HG03439 (cell line): ENCODE data around the gene GALNT17.

Source experiments
- ATAC-seq: cut with Tn5 transposase; IDR thresholded peaks from one replicate; pipeline ENCODE4 v1.9.1; 2021; ENCODE audit warnings: mild to moderate bottlenecking, moderate library complexity; ENCODE audit not compliant: unreplicated experiment

GALNT17 gene

DNA sequence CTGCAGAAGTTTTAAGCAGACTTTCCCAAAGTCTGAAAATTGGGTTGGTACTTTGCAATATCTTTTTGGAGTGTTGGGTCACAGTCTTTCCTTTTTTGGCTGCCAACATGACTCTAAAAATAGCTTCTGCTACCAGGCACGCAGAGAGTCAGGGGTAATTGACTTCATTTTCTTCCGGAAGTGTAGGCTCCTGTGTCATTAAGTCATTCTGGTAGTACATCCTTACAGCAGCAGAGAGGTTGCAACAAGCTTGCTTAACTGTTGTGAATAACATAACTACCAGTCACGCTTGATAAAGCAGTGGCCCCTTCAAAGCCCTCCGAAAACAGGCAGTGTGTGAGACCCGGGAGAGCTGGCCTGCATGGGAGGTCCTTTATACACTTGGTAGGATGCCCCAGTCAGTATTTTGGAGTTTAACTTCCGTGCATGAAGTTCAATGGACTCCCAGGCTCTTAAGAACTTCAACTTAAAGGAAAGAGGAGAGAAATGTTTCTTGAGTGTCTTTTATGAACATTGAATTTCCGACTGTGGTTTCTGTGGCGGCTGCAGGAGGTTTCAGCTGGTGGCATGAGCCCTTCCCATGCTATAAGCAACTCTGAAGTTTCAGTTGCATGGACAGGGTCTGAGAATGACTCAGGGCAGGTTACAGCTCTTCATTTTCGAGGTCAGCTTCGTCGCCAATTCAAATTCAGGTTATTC is 310.7 kb downstream of the GALNT17 start:
- no peak for ATAC-seq

DNA sequence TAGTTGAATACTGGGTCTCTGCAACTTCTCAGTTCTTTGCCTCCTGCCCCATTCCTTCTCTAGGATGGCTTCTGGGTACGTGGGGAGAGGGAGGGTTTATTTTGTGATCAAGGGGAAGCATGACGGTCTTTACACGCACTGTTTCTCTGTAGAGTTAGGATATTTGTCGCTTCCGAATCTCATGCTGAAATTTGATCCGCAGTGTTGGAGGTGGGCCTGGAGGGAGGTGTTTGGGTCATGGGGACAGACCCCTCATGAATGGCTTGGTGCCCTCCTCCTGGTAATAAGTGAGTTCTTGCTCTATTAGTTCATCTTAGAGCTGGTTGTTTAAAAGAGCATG is 311.2 kb downstream of the GALNT17 start:
- no peak for ATAC-seq

DNA sequence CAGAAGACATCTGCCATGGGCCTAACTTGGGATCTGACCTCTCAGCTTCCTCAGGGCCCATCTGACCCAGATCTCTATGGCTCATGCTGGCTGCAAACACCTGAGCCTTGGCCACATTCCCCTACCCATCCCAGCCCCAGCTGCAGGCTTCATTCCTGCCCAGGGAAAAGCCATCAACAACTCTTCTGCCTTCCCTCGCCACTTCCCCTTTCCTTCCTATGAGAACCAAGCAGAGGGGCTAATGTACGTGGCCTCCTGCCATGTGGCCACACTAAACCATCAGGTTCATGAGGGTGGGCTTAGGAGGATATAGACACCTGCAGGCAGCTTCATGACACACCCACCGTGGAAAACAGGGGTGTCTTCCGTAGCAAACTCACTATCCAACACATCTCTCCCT is 312.2 kb downstream of the GALNT17 start:
- no peak for ATAC-seq

DNA sequence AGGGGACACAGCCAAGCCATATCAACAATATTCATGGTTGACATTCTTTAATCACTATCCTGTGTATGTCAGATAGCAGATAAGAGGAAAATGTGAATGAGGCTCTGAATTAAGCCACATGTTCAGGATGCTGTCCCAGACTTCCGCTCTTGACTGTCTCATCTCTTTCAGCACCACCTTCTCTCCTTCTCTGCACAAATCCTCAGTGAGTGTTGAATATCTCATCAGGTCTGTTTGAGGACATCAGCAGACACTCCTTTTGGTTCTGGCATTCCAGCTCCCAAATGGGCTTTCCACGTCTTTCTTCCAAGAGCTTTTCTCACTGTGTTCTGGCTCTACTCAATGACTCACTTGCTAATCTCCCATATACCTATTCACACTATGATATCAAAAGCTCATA is 321.7 kb downstream of the GALNT17 start:
- no peak for ATAC-seq

DNA sequence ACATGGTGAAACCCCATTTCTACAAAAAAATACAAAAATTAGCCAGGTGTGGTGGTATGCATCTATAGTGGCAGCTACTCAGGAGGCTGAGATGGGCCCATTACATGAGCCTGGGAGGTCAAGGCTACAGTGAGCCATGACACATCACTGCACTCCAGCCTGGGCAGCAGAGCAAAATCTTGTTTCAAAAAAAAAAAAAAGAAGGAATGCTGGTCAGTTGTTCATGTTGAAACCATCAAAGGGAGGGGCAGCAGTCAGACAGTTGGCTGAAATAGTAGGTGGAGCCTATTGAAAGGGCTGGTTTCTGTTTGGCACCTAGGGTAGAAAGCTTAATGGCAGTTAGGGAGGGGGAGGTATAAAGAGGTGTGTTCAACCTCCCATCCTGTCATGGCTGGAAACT is 323.0 kb downstream of the GALNT17 start:
- no peak for ATAC-seq

DNA sequence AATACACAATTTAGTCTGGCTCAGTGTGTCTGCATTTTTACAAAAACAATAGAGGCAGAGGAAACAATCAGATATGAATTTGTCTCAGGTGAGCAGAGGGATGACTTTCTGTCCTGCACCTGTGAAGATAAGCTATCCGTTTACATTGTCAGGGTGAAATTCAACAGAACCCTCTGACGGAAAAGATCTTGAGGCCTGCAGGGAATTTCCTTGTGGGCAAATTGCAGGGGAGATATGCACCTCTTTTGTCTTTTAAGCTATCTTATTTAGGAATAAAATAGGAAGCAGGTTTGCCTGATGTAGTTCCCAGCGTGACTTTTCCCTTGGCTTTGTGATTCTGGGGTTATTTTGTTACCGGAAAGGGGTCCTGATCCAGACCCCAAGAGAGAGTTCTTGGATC is 325.1 kb downstream of the GALNT17 start:
- ATAC-seq: no peak

DNA sequence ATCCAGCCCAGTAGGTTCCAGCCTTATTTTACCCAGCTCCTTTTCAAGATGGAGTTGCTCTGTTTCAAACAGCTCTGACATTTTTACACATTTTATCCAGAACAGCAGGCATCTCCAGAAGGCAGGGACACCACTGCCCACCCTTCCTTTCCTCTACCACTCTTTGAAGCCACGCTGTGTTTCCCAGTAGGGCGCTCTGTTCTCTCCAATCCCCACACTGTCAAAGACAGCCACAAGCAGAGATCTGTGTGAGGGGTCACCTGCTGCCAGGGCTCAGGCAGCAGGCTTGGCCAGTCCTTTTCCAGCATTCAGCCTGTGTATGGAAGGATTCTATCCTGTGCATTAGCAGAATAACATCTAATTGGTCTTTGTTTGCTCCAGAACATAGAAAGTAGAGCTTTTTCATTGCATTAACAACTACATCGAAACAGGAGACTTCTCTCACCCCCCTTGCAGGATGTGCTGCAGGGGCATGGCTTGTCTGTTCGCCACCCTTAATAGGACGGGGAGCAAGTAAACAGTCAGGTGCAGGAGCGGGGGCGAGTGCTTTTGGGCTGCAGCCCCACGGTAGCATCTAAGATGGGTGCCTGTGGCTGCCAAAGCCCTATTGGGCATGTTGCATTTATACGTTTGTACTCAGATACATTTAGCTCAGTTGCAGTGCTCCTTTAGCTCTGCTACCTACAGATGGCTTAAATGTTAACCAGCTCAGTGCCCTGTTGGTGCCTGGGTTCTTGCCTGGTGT is 326.1 kb downstream of the GALNT17 start:
- ATAC-seq: no peak

DNA sequence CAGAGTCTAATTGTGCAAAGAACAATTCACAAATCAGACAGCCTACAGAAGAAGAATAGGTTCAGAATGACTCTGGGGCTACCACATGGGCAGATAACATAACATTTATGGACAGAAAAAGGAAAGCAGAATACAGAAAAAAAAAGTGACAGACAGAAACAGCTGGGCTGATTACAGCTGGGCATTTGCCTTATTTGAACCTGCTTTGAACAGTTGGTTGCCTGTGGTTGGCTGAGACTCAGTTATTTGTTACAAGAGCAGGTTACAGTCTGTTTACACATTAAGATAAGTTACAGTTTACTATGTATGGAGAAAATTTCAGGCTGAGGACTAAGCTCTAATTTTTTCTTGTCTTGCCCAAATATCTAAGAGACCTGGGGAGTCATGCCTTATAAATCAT is 327.2 kb downstream of the GALNT17 start:
- ATAC-seq: no peak

DNA sequence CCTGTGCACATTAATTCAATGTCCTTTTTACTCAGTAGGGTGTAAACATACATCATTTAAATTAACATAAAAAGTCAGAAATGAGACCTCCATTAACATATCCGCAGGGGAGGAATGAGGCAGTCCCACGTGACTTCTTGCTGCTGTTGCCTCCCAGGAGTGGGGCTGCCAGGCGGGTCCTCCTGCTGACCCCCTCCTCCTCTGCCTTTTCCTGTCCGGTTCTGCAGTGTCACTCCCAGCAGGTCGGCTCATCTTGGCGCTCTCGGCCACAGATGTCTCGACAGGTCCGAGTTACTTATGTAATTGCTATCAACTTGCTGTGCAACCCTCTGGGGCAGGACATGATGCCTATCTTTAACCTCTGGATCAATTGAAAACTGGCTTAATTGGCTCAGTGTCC is 329.6 kb downstream of the GALNT17 start:
- ATAC-seq: no peak

DNA sequence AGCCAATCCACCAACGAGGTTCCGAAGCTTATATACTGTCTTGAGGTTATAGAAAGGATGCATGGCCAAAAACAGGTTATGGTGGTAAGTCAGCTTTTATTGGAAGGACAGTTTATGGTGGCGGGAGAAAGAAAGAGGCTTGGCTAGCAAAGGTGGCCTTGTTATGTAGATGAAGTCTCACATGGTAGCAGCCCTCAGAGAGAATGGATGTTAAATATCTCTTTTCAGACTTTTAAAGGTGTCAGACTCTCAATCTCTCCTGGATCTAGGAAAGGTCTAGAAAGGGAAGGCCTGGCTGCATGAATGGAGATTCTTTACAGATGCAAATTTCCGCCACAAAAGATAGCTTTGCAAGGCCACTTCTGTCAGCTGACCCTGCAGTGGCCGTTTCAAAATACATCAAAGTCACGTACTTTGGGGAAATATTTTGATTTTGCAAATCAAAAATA is 333.8 kb downstream of the GALNT17 start:
- no peak for ATAC-seq

DNA sequence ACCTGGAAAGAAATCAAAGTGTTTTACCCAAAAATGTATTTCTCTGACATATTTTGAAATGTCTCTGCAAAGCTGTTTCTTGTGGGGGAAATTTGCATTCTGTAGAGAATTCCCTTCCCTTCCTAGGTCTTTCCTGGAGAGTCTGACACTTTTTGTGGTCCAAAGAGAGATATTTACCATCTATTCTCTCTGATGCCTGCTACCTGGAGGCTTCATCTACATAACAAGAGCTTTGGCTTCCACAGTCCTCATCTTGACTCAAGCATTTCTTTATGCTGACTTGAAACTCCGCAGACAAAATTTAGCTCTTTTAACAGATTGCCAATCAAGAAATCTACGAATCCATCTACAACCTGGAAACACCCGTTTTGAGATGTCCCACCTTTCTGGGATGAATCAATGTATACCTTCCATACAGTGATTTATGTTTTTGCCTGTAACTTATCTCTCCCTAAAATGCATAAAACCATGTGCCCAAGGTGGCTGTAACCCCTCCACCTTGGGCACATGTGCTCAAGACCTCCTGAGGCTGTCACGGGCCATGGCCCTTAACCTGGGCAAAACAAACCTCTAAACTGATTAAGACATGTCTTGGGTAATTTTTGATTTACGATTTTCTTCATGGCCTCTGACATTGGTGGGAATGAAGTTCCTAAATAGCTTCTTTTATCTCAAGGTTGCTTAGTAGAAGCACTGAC is 334.7 kb downstream of the GALNT17 start:
- no peak for ATAC-seq

DNA sequence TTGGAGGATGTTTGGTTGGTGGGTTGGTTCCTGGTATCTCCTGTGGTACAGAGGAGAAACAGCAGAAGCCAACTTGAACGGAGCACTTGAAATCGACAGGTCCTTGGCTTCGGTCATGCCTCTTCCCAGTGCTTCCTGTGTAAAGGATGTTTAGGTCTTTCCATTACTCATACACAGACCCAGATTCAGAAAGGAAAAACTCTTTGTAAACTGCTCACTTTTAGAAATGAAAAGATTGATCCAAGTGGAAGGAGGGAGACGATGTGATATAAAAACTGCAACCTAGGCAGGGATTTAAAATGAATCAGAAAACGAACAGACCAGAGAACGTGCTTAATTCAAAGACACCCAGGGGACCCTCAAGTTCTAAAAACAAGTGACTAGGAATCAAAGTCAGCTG is 338.4 kb downstream of the GALNT17 start:
- ATAC-seq: no peak

DNA sequence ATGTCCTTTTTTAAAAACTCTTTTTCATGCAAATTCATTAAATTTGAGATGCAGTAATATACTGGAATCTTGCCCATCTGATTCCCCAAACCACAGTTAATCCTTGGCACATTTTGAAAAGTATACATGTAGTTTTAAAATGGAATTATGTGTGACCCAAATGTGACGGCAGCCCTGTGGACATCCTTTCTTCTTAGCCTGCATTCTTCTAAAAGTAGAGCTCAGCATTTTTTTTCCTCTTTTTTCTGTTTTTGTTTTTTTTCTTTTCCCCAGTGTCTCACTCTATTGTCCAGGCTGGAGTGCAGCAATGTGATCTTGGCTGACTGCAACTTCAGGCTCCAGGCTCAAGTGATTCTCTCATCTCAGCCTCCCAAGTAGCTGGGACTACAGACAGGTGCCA is 338.9 kb downstream of the GALNT17 start:
- no peak for ATAC-seq

DNA sequence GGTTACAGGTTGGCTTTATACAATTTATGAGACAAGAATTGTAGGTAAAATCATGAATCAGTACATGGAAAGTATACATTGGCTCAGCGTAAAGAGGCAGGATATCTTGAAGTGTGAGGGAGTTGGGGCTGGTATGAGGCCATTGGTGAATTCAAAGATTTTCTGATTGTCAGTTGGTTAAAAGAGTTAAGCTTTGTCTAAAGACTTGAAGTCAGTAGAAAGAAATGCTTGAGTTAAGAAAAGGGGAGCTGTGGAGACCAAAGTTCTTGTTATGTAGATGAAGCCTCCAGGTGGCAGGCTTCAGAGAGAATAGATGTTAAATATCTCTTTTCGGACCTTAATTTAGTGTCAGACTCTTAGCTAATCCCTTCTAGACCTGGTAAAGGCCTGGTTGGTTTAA is 341.0 kb downstream of the GALNT17 start:
- ATAC-seq: no peak

DNA sequence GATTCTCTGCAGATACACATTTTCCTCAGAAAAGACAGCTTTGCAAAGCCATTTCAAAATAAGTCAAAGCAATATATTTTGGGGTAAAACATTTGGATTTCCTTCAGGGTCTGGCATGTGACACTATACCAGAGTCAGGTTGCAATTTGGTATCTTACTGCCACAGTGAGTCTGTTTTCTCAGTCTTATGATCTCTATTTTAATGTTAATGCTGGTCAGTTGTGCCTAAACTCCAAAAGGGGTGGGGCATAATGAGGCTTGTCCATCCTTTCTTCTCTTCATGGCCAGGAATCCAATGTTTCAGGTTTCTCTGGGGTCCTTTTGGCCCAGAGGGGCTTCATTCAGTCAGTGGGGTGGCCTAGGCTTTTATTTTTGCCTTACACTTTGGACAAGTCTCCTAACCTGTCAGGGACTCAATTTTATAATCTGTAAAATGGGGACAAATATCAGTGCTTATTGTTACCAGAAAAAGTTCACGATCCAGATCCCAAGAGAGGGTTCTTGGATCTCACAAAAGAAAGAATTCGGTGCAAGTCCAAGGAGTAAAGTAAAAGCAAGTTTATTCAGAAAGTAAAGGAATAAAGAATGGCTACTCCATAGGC is 341.5 kb downstream of the GALNT17 start:
- no peak for ATAC-seq

DNA sequence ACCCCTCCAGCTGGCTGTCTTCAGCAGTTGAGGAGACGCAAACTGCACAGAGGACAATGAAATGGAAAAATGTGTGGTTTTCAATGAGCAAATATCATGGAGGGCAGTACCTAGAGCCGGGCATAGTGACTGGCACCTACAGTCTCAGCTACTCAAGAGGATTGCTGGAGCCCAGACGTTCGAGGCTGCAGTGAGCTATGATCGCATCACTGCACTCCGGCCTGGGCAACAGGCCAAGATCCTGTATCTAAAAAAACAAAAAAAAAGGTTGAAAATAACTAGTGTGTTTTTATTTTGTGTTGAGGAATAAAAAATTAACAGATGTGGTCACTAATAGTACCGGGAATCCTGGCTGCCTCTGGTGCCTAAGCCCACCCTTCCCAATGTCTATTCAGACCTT is 345.5 kb downstream of the GALNT17 start:
- no peak for ATAC-seq

DNA sequence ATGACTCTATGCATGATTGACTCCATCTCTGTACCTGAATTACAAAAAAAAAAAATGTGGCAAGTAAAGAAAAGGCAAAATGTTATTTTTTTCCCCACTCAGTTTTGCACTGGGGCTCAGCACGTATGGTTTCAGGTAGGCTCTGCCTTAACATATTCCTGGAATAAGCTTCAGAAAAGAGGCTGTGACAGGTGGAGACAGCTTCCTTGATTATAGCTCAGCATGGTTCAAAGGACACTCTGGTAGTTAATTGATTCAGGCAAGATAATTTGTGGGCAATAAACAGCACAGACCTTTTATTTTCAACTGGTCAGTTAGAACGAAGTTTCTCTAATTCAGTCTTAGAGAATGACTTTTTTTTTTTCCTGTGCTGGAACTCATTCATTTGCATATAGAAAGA is 347.3 kb downstream of the GALNT17 start:
- ATAC-seq: no peak

DNA sequence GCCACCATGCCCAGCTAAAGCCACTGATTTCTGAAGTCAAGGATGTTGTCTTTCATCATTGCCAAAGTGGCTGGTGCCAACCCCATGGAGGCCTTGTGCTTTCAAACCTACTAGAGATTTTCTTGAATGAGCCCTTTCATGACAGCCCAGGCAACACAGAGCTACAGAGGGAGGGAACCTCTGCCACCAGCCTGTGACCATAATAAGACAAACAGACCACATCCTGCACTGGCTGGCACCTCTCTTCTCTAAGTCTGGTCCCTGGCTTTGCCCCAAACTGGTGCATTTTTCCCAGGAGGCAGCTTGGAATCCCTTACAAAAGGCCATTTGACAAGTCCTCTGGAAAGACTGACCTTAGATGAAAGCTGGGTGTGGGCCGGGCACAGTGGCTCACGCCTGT is 348.8 kb downstream of the GALNT17 start:
- ATAC-seq: no peak

DNA sequence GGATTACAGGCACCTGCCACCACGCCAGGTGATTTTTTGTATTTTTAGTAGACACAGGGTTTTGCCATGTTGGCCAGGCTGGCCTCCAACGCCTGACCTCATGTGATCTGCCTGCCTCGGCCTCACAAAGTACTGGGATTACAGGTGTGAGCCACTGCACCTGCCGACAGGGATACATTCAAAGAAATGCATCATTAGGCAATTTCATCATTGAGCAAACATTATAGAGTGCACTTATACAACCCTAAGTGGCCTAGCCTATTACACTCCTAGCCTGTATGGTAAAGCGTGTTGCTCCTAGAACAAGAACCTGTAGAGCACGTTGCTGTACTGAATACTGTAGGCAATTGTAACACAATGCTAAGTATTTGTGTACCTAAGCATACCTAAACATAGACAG is 350.3 kb downstream of the GALNT17 start:
- no peak for ATAC-seq

DNA sequence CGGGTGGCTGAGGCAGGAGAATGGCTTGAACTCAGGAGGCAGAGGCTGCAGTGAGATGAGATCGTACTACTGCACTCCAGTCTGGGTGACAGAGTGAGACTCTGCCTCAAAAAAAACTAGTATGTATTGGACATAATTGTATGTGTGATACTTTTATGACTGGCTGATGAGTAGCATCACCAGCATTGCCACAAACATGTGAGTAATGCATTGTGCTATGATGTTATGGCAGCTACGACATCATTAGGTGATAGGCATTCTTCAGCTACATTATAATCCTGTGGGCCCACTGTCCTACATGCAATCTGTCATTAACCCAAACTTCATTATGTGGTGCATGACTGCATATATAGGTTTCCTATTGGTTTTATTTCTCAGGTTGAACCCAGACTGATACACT is 352.4 kb downstream of the GALNT17 start:
- no peak for ATAC-seq

DNA sequence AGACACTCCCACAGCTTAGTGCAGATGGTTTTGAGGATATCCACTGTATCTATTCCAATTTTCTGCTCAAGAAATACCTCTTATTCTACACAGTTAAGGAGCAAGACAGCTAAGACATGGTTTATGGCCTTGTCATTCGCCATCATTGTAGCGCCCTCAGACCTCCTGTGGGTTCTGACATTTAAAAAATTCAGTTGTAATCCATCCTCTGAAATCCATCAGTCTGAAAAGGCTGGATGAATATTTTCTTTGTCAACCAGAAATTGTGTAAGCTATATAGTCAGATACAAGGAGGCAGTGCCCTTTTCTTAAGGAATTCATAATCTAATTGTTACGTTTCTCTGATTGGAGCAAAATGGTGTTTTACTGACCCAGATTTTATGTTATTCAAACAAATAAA is 353.6 kb downstream of the GALNT17 start:
- ATAC-seq: no peak

DNA sequence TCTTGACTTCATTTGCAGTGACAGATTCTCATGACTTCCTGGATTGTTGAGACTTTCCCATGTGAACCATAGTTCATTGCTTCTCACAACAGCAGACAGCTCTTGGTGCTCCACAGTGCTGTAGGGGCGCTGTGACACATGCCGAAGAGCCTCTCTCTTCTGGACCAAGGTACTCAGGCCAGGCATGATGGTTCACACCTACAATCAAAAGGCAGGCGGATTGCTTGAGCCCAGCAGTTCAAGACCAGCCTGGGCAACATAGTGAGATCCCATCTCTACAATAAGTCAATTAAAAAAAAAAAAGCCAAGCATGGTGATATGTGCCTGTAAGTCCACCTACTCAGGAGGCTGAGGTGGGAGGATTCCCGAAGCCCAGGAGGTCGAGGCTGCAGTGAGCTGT is 354.5 kb downstream of the GALNT17 start:
- ATAC-seq: no peak
